ENCODE results near the gene PPP4C. TPM values are rescaled to one million over a fixed set of nuclear protein-coding genes. Genes with fewer than 3 reads are reported as not detected.

PPP4C gene
- total and polyA plus RNA-seq, 2 of the 8 experiments (the other 6 are each of a cell fraction or from before 2014, with no cell fraction given), result 148 to 298 TPM

GRCh38 chr16:30096105-30096861 is 20.5 kb downstream of the PPP4C start, which contains the start of gene YPEL3:
Gene YPEL3 (minus strand): TSS chr16:30096213. CDS start chr16:30095482, 731 bp downstream.
- peak within 1 kb of the TSS; percentile 89 for H2BK120ac ChIP-seq (replicated peaks; ENCODE audit: low read depth, low read length)
- peak within 1 kb of the TSS; percentile 73 to 98 (median 96) for H3K9ac ChIP-seq (replicated peaks in 1 of 4; ENCODE audit: extremely low read depth in 1 of 4, low read depth in 3 of 4, low read length in 3 of 4)
- H3K18ac ChIP-seq (ENCODE audit: extremely low read depth, low read length), result peak within 1 kb of the TSS; percentile 88
- peak within 1 kb of the TSS; percentile 80 to 100 (median 98) for H3K4me3 ChIP-seq (ENCODE audit: extremely low read depth in 1 of 4, insufficient read depth in 2 of 4, low read depth in 3 of 4, low read length in 4 of 4)
- ChIA-PET POLR2A (ENCODE audit: partially characterized antibody) (interaction anchor here (0.7 to 14.0 kb wide), 10 partner anchors 10 to 520 kb away, joined by 3 to 353 read pairs (median 4); partner anchors contain the start of genes ALDOA, CORO1A, GDPD3 and PPP4C), CTCF (ENCODE audit: partially characterized antibody) (interaction anchor here (0.9 to 1.1 kb wide), 3 partner anchors 16 to 41 kb away, joined by 4 to 8 read pairs (median 5); no protein-coding TSS in a partner anchor)
- 0 out of 2 replicates have a peak within 1 kb of the TSS, but pooled peaks have one; percentile 32 for H2BK20ac ChIP-seq (ENCODE audit: low read length)
- peak within 1 kb of the TSS; percentile 96 for H2BK5ac ChIP-seq (ENCODE audit: low read depth, low read length)
- H3K23ac ChIP-seq (ENCODE audit: insufficient read length), result no peak within 1 kb of the TSS
- H3K27me3 ChIP-seq (replicated peaks in 1 of 4; ENCODE audit: control insufficient read depth in 3 of 4, extremely low read depth in 1 of 4, insufficient read depth in 3 of 4, low read length in 3 of 4), result no peaks in the 10 kb centered on the region
- H3K4me1 ChIP-seq (replicated peaks in 1 of 4; ENCODE audit: control insufficient read depth in 3 of 4, insufficient read depth in 4 of 4, low read length in 3 of 4), result peaks cover 0 to 19% (median 8%) of the 10 kb centered on the region in 4 experiments; a peak in 6 of 7 replicates
- peaks cover 0 to 4% (median 3%) of the 10 kb centered on the region in 4 experiments; a peak in 3 of 8 replicates for H3K36me3 ChIP-seq (ENCODE audit: control insufficient read depth in 2 of 4, insufficient read depth in 4 of 4, low read length in 3 of 4)
- H4K20me1 ChIP-seq (replicated peaks in 1 of 2; ENCODE audit: control insufficient read depth in 1 of 2, insufficient read depth in 2 of 2, low read length in 2 of 2), result peaks cover 1 to 18% of the 10 kb centered on the region in 2 experiments
- peaks cover 3% of the 10 kb centered on the region for H3K79me1 ChIP-seq (ENCODE audit: low read depth, low read length)
- H3K79me2 ChIP-seq (ENCODE audit: control insufficient read depth in 1 of 2, insufficient read depth in 2 of 2, low read length in 2 of 2), result peaks cover 11 to 50% of the 10 kb centered on the region in 2 experiments
- peaks cover 24% of the 10 kb centered on the region; the same call in 1 of the 2 replicates for H3K23me2 ChIP-seq (ENCODE audit: low read depth, low read length)
- H4K5ac ChIP-seq (ENCODE audit: insufficient read length, low read depth, low read length), result peak within 1 kb of the TSS; percentile 92
- H3K4ac ChIP-seq (replicated peaks; ENCODE audit: insufficient read length, low read depth, low read length), result peak within 1 kb of the TSS; percentile 73
- H3K14ac ChIP-seq (ENCODE audit: insufficient read length), result peak within 1 kb of the TSS; percentile 70
- H2AK5ac ChIP-seq (ENCODE audit: low read depth, low read length), result peak within 1 kb of the TSS; percentile 29; the same call in 1 of the 2 replicates
- peak within 1 kb of the TSS; percentile 94 for H4K91ac ChIP-seq (replicated peaks; ENCODE audit: insufficient read length, low read length)
- H2AFZ ChIP-seq (ENCODE audit: low read length), result peak within 1 kb of the TSS; percentile 36; the same call in 1 of the 2 replicates
- peak within 1 kb of the TSS; percentile 92 for H3K56ac ChIP-seq (replicated peaks; ENCODE audit: insufficient read length, low read depth, low read length)
- H2BK15ac ChIP-seq (ENCODE audit: low read length), result peak within 1 kb of the TSS; percentile 72; the same call in 1 of the 2 replicates
- peak within 1 kb of the TSS; percentile 88 for H2BK12ac ChIP-seq (ENCODE audit: low read depth, low read length)
- peak within 1 kb of the TSS; percentile 98 for H3K27ac ChIP-seq (ENCODE audit: low read depth, low read length)
- FAIRE-seq (no peak), DNase-seq (ENCODE audit: low read depth in 1 of 2, low spot score in 2 of 2) (peak; percentile 78 to 88)
- no peaks in the 10 kb centered on the region for H3K9me3 ChIP-seq (ENCODE audit: insufficient read depth in 2 of 2, low read depth in 1 of 2, low read length in 1 of 2)
- H4K8ac ChIP-seq (ENCODE audit: extremely low read depth, insufficient read depth, low read length), result peak within 1 kb of the TSS; percentile 99
- WGBS, 2 experiments (ENCODE audit: extremely low coverage in 1 of 2, insufficient coverage in 1 of 2, insufficient read length in 1 of 2, insufficient replicate concordance in 2 of 2, low coverage in 1 of 2, low lambda C conversion rate in 2 of 2, missing lambda C conversion rate in 1 of 2), result 1% methylated on average over 30 of the region's 77 CpGs; no CpG with 5 or more reads in 1 of the 2 experiments
- H3K4me2 ChIP-seq (ENCODE audit: insufficient read depth in 1 of 2, low read depth in 2 of 2, low read length in 2 of 2), result peak within 1 kb of the TSS; percentile 56 to 94
- no peak for TF ChIP-seq SIX5 (IDR thresholded peaks at IDR 0.05; ENCODE audit: low read depth, low read length)
- no peak for TF ChIP-seq TBP (IDR thresholded peaks at IDR 0.05; ENCODE audit: low read depth, low read length)
- no peak; a peak in 1 of 3 replicates for TF ChIP-seq EP300 (IDR thresholded peaks at IDR 0.05; ENCODE audit: borderline replicate concordance in 1 of 2, low read depth in 2 of 2, low read length in 2 of 2)
- no peak for TF ChIP-seq GABPA (IDR thresholded peaks at IDR 0.05; ENCODE audit: borderline replicate concordance, insufficient read depth, low read length)
- TF ChIP-seq CREB1 (IDR thresholded peaks at IDR 0.05), result no peak; the same call in 1 of the 2 replicates
- no peak for TF ChIP-seq CTCF (IDR thresholded peaks at IDR 0.05; ENCODE audit: control extremely low read depth in 1 of 3, insufficient read depth in 1 of 3, low read depth in 1 of 3, low read length in 3 of 3)
- TF ChIP-seq NRF1 (IDR thresholded peaks at IDR 0.05; ENCODE audit: low read depth, low read length), result peak; percentile 25; the same call in 1 of the 2 replicates
- TF ChIP-seq POLR2AphosphoS5 (IDR thresholded peaks at IDR 0.05; ENCODE audit: low read depth, low read length), result peak; percentile 95
